WTC11 (cell line): ENCODE measurements around the gene PAM16. TPM values are rescaled to one million over a fixed set of nuclear protein-coding genes. Genes with fewer than 3 reads are reported as not detected.
A peak's percentile ranks its signal among the peaks of the same experiment; 100 is the strongest.

Experiments
- ATAC-seq: fragments of 200-7000 bp; cut with Tn5 transposase; 2 replicates; pipeline ENCODE4 v1.10.0; 2021; ENCODE audit warnings: mild to moderate bottlenecking, moderate library complexity
- CTCF ChIA-PET: fragments of 300-600 bp; sonication (Branson Sonifier 250); formaldehyde crosslinking; loops from one replicate; lab custom pipeline; 2021; ENCODE audit warnings: antibody characterized with exemption; lab: Charles Lee
- POLR2A ChIA-PET: fragments of 350-600 bp; sonication (Branson Sonifier 250); formaldehyde crosslinking; loops from one replicate; lab custom pipeline; 2021; ENCODE audit warnings: antibody characterized with exemption; lab: Charles Lee
- DNase-seq: peaks from one replicate; pipeline ENCODE4 v3.0.0; 2021; ENCODE audit warnings: low spot score
- H3K27ac Mint-ChIP-seq: 2 replicates; pipeline ENCODE4 v1.8.0; 2021; ENCODE audit warnings: mixed read lengths
- H3K27me3 Mint-ChIP-seq: 2 replicates; pipeline ENCODE4 v1.8.0; 2021; ENCODE audit warnings: low read depth, mild to moderate bottlenecking, moderate library complexity, mixed read lengths
- H3K36me3 Mint-ChIP-seq: 2 replicates; pipeline ENCODE4 v1.8.0; 2021; ENCODE audit warnings: mixed read lengths
- H3K4me1 Mint-ChIP-seq: 2 replicates; pipeline ENCODE4 v1.8.0; 2022; ENCODE audit warnings: mixed read lengths
- H3K4me3 Mint-ChIP-seq: 2 replicates; pipeline ENCODE4 v1.8.0; 2021; ENCODE audit warnings: mild to moderate bottlenecking, moderate library complexity, mixed read lengths
- H3K9me3 Mint-ChIP-seq: 2 replicates; pipeline ENCODE4 v1.8.0; 2021; ENCODE audit warnings: mixed read lengths
- ATF1 ChIP-seq: sonication (generic); formaldehyde crosslinking; IDR thresholded peaks from 2 replicates; pipeline ENCODE4 v1.8.1; 2023; ENCODE audit warnings: mild to moderate bottlenecking, moderate library complexity, missing genetic modification reagents
- CREB1 ChIP-seq: sonication (generic); formaldehyde crosslinking; IDR thresholded peaks from 2 replicates; pipeline ENCODE4 v1.8.0; 2023; ENCODE audit warnings: mild to moderate bottlenecking, missing genetic modification reagents
- ELF4 ChIP-seq: sonication (generic); formaldehyde crosslinking; IDR thresholded peaks from 2 replicates; pipeline ENCODE4 v1.8.1; 2022; ENCODE audit warnings: low read depth, mild to moderate bottlenecking, moderate library complexity, missing genetic modification reagents
- ETV6 ChIP-seq: sonication (generic); formaldehyde crosslinking; IDR thresholded peaks from 2 replicates; pipeline ENCODE4 v1.8.1; 2022; ENCODE audit warnings: mild to moderate bottlenecking, missing genetic modification reagents
- FOXK1 ChIP-seq: sonication (generic); formaldehyde crosslinking; IDR thresholded peaks from 2 replicates; pipeline ENCODE4 v1.8.0; 2022; ENCODE audit warnings: mild to moderate bottlenecking, moderate library complexity, missing genetic modification reagents
- GABPB1 ChIP-seq: sonication (generic); formaldehyde crosslinking; IDR thresholded peaks from 2 replicates; pipeline ENCODE4 v1.8.1; 2023; ENCODE audit warnings: mild to moderate bottlenecking, missing genetic modification reagents
- GRHL2 ChIP-seq: fragments of 250-450 bp; sonication (Bioruptor Pico); IDR thresholded peaks from 2 replicates; pipeline ENCODE4 v1.8.0; 2022; ENCODE audit warnings: mild to moderate bottlenecking, moderate library complexity; ENCODE audit not compliant: insufficient replicate concordance, severe bottlenecking
- HMGA2 ChIP-seq: fragments of 250-450 bp; sonication (Bioruptor Pico); IDR thresholded peaks from 2 replicates; pipeline ENCODE4 v1.4.0; 2021; ENCODE audit warnings: mild to moderate bottlenecking, moderate library complexity
- JAZF1 ChIP-seq: fragments of 250-450 bp; sonication (Bioruptor Pico); IDR thresholded peaks from 2 replicates; pipeline ENCODE4 v1.9.0; 2021; ENCODE audit warnings: moderate library complexity, mild to moderate bottlenecking, inconsistent platforms
- NR2C2 ChIP-seq: sonication (generic); formaldehyde crosslinking; IDR thresholded peaks from 2 replicates; pipeline ENCODE4 v1.8.0; 2022; ENCODE audit warnings: mild to moderate bottlenecking, missing genetic modification reagents
- SP1 ChIP-seq: sonication (generic); formaldehyde crosslinking; conservative IDR thresholded peaks from 2 replicates; pipeline ENCODE4 v1.8.1; 2022; ENCODE audit warnings: missing genetic modification reagents
- TEAD1 ChIP-seq: sonication (generic); formaldehyde crosslinking; IDR thresholded peaks from 2 replicates; pipeline ENCODE4 v1.8.0; 2022; ENCODE audit warnings: mild to moderate bottlenecking, missing genetic modification reagents
- TEAD4 ChIP-seq: sonication (generic); formaldehyde crosslinking; IDR thresholded peaks from 2 replicates; pipeline ENCODE4 v1.8.0; 2022; ENCODE audit warnings: mild to moderate bottlenecking, missing genetic modification reagents
- USF1 ChIP-seq: sonication (generic); formaldehyde crosslinking; IDR thresholded peaks from 2 replicates; pipeline ENCODE4 v1.8.0; 2022; ENCODE audit warnings: mild to moderate bottlenecking, missing genetic modification reagents
- ZNF121 ChIP-seq: sonication (generic); formaldehyde crosslinking; IDR thresholded peaks from 2 replicates; pipeline ENCODE4 v1.8.0; 2023; ENCODE audit warnings: missing genetic modification reagents
- ZNF232 ChIP-seq: sonication (generic); formaldehyde crosslinking; IDR thresholded peaks from 2 replicates; pipeline ENCODE4 v1.8.0; 2022; ENCODE audit warnings: mild to moderate bottlenecking, missing genetic modification reagents
- ZNF423 ChIP-seq: fragments of 250-450 bp; sonication (Bioruptor Pico); IDR thresholded peaks from 2 replicates; pipeline ENCODE4 v2.1.2; 2022; ENCODE audit warnings: mild to moderate bottlenecking, moderate library complexity
- total RNA-seq: library from RNA; stranded (reverse); gene quantifications from 3 replicates; pipeline ENCODE4 v1.2.3, GENCODE V29; 2021
- TF ChIP-seq, protein P1 (sequence below): sonication (generic); formaldehyde crosslinking; IDR thresholded peaks from 2 replicates; pipeline ENCODE4 v1.8.1; 2023; ENCODE audit warnings: mild to moderate bottlenecking, moderate library complexity, missing genetic modification reagents
- TF ChIP-seq, protein P2 (sequence below): fragments of 200-600 bp; IDR thresholded peaks from 2 replicates; pipeline ENCODE4 v1.8.0; 2022; ENCODE audit warnings: antibody characterized with exemption
- TF ChIP-seq, protein P3 (sequence below): sonication (generic); formaldehyde crosslinking; IDR thresholded peaks from 2 replicates; pipeline ENCODE4 v1.8.0; 2022; ENCODE audit warnings: mild to moderate bottlenecking, missing genetic modification reagents
- TF ChIP-seq, protein P4 (sequence below): sonication (generic); formaldehyde crosslinking; IDR thresholded peaks from 2 replicates; pipeline ENCODE4 v1.8.0; 2022; ENCODE audit warnings: mild to moderate bottlenecking, missing genetic modification reagents
- TF ChIP-seq, protein P5 (sequence below): sonication (generic); formaldehyde crosslinking; IDR thresholded peaks from 2 replicates; pipeline ENCODE4 v1.8.1; 2022; ENCODE audit warnings: low read depth, mild to moderate bottlenecking, moderate library complexity, missing genetic modification reagents, borderline replicate concordance
- TF ChIP-seq, protein P6 (sequence below): sonication (generic); formaldehyde crosslinking; IDR thresholded peaks from 2 replicates; pipeline ENCODE4 v1.8.1; 2023; ENCODE audit warnings: mild to moderate bottlenecking, missing genetic modification reagents, borderline replicate concordance

The PAM16 gene
- total RNA-seq, 1 experiment from 2014 or later: 88.9 TPM

- CTCF ChIA-PET: interaction anchor here (0.6 to 7.4 kb wide), 30 partner anchors 9 to 1385 kb away, joined by 3 to 122 read pairs (median 5); partner anchors contain the start of genes CORO7, PAM16 and TFAP4
Observed at GRCh38 chr16:4309833-4310266, 41.3 kb downstream of the PAM16 start.

More at GRCh38 chr16:4309833-4310266, 41.3 kb downstream of the PAM16 start:
- no peak overlapping the region for H3K4me3 Mint-ChIP-seq
- H3K27ac Mint-ChIP-seq: peak overlapping the region; percentile 38; the same call in 1 of the 2 replicates
- DNase-seq (peak; percentile 92), ATAC-seq (peak; percentile 50)
- no peaks in the 10 kb centered on the region for H3K9me3 Mint-ChIP-seq
- no peak for TF ChIP-seq ETV6
- TF ChIP-seq ZNF423 (CRISPR knock-in tag): peak; percentile 80
- no peak for TF ChIP-seq HMGA2
- TF ChIP-seq CREB1 (CRISPR knock-in tag): peak; percentile 61; the same call in 1 of the 2 replicates
- TF ChIP-seq, protein P1, sequence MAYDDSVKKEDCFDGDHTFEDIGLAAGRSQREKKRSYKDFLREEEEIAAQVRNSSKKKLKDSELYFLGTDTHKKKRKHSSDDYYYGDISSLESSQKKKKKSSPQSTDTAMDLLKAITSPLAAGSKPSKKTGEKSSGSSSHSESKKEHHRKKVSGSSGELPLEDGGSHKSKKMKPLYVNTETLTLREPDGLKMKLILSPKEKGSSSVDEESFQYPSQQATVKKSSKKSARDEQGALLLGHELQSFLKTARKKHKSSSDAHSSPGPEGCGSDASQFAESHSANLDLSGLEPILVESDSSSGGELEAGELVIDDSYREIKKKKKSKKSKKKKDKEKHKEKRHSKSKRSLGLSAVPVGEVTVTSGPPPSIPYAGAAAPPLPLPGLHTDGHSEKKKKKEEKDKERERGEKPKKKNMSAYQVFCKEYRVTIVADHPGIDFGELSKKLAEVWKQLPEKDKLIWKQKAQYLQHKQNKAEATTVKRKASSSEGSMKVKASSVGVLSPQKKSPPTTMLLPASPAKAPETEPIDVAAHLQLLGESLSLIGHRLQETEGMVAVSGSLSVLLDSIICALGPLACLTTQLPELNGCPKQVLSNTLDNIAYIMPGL (CRISPR knock-in tag): peak; percentile 54; the same call in 1 of the 2 replicates
- no peak for TF ChIP-seq JAZF1 (CRISPR knock-in tag)
- TF ChIP-seq, protein P2, sequence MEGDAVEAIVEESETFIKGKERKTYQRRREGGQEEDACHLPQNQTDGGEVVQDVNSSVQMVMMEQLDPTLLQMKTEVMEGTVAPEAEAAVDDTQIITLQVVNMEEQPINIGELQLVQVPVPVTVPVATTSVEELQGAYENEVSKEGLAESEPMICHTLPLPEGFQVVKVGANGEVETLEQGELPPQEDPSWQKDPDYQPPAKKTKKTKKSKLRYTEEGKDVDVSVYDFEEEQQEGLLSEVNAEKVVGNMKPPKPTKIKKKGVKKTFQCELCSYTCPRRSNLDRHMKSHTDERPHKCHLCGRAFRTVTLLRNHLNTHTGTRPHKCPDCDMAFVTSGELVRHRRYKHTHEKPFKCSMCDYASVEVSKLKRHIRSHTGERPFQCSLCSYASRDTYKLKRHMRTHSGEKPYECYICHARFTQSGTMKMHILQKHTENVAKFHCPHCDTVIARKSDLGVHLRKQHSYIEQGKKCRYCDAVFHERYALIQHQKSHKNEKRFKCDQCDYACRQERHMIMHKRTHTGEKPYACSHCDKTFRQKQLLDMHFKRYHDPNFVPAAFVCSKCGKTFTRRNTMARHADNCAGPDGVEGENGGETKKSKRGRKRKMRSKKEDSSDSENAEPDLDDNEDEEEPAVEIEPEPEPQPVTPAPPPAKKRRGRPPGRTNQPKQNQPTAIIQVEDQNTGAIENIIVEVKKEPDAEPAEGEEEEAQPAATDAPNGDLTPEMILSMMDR: peak; percentile 76
- TF ChIP-seq TEAD1 (CRISPR knock-in tag): peak; percentile 87; the same call in 1 of the 2 replicates
- no peak for TF ChIP-seq USF1 (CRISPR knock-in tag)
- TF ChIP-seq, protein P3, sequence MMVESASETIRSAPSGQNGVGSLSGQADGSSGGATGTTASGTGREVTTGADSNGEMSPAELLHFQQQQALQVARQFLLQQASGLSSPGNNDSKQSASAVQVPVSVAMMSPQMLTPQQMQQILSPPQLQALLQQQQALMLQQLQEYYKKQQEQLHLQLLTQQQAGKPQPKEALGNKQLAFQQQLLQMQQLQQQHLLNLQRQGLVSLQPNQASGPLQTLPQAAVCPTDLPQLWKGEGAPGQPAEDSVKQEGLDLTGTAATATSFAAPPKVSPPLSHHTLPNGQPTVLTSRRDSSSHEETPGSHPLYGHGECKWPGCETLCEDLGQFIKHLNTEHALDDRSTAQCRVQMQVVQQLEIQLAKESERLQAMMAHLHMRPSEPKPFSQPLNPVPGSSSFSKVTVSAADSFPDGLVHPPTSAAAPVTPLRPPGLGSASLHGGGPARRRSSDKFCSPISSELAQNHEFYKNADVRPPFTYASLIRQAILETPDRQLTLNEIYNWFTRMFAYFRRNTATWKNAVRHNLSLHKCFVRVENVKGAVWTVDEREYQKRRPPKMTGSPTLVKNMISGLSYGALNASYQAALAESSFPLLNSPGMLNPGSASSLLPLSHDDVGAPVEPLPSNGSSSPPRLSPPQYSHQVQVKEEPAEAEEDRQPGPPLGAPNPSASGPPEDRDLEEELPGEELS (CRISPR knock-in tag): no peak
- no peak for TF ChIP-seq ELF4 (CRISPR knock-in tag)
- TF ChIP-seq TEAD4 (CRISPR knock-in tag): peak; percentile 70; the same call in 1 of the 2 replicates
- no peak for TF ChIP-seq ZNF232 (CRISPR knock-in tag)
- TF ChIP-seq, protein P4, sequence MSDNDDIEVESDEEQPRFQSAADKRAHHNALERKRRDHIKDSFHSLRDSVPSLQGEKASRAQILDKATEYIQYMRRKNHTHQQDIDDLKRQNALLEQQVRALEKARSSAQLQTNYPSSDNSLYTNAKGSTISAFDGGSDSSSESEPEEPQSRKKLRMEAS (CRISPR knock-in tag): peak; percentile 58
- TF ChIP-seq GABPB1 (CRISPR knock-in tag): 0 out of 2 replicates have a peak, but pooled peaks have one; percentile 18
- TF ChIP-seq, protein P5, sequence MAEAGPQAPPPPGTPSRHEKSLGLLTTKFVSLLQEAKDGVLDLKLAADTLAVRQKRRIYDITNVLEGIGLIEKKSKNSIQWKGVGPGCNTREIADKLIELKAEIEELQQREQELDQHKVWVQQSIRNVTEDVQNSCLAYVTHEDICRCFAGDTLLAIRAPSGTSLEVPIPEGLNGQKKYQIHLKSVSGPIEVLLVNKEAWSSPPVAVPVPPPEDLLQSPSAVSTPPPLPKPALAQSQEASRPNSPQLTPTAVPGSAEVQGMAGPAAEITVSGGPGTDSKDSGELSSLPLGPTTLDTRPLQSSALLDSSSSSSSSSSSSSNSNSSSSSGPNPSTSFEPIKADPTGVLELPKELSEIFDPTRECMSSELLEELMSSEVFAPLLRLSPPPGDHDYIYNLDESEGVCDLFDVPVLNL (CRISPR knock-in tag): no peak
- no peak for TF ChIP-seq ZNF121 (CRISPR knock-in tag)
- TF ChIP-seq ATF1 (CRISPR knock-in tag): no peak
- no peak for TF ChIP-seq GRHL2 (CRISPR knock-in tag)
- TF ChIP-seq, protein P6, sequence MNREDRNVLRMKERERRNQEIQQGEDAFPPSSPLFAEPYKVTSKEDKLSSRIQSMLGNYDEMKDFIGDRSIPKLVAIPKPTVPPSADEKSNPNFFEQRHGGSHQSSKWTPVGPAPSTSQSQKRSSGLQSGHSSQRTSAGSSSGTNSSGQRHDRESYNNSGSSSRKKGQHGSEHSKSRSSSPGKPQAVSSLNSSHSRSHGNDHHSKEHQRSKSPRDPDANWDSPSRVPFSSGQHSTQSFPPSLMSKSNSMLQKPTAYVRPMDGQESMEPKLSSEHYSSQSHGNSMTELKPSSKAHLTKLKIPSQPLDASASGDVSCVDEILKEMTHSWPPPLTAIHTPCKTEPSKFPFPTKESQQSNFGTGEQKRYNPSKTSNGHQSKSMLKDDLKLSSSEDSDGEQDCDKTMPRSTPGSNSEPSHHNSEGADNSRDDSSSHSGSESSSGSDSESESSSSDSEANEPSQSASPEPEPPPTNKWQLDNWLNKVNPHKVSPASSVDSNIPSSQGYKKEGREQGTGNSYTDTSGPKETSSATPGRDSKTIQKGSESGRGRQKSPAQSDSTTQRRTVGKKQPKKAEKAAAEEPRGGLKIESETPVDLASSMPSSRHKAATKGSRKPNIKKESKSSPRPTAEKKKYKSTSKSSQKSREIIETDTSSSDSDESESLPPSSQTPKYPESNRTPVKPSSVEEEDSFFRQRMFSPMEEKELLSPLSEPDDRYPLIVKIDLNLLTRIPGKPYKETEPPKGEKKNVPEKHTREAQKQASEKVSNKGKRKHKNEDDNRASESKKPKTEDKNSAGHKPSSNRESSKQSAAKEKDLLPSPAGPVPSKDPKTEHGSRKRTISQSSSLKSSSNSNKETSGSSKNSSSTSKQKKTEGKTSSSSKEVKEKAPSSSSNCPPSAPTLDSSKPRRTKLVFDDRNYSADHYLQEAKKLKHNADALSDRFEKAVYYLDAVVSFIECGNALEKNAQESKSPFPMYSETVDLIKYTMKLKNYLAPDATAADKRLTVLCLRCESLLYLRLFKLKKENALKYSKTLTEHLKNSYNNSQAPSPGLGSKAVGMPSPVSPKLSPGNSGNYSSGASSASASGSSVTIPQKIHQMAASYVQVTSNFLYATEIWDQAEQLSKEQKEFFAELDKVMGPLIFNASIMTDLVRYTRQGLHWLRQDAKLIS: no peak
- peak; percentile 64 for TF ChIP-seq SP1 (CRISPR knock-in tag)
- peak; percentile 55; the same call in 1 of the 2 replicates for TF ChIP-seq FOXK1 (CRISPR knock-in tag)
- no peak for TF ChIP-seq NR2C2
- H3K4me1 Mint-ChIP-seq: peaks cover 37% of the 10 kb centered on the region
- POLR2A ChIA-PET: interaction anchor here (0.6 to 1.6 kb wide), 8 partner anchors 11 to 90 kb away, joined by 3 to 7 read pairs (median 4); partner anchors contain the start of gene TFAP4
- peaks cover 2% of the 10 kb centered on the region for H3K36me3 Mint-ChIP-seq
- H3K27me3 Mint-ChIP-seq: peaks cover 11% of the 10 kb centered on the region
